Neural cell (in vitro differentiated cells): ENCODE data around the gene CCL15.

Experiments
- EZH2 ChIP-seq: fragments of 200-600, 300-800 bp; shearing (Covaris generic), sonication (generic); IDR thresholded peaks from 2 replicates; pipeline ENCODE4 v1.6.1; 2014; ENCODE audit warnings: antibody characterized with exemption, low read length, borderline replicate concordance, mild to moderate bottlenecking; ENCODE audit not compliant: insufficient read depth, poor library complexity, severe bottlenecking
- RAD21 ChIP-seq: fragments of 450-650 bp; conservative IDR thresholded peaks from 2 replicates; pipeline ENCODE4 v1.6.1; 2014; ENCODE audit warnings: antibody characterized with exemption, mild to moderate bottlenecking, moderate library complexity
- TAF1 ChIP-seq: IDR thresholded peaks from 2 replicates; pipeline ENCODE4 v1.6.1; 2012; ENCODE audit warnings: low read depth
- TF ChIP-seq, protein P1 (sequence below): fragments of 450-650 bp; IDR thresholded peaks from 2 replicates; pipeline ENCODE4 v1.5.1; 2014; ENCODE audit warnings: antibody characterized with exemption, mild to moderate bottlenecking, moderate library complexity; ENCODE audit not compliant: poor library complexity, severe bottlenecking

DNA sequence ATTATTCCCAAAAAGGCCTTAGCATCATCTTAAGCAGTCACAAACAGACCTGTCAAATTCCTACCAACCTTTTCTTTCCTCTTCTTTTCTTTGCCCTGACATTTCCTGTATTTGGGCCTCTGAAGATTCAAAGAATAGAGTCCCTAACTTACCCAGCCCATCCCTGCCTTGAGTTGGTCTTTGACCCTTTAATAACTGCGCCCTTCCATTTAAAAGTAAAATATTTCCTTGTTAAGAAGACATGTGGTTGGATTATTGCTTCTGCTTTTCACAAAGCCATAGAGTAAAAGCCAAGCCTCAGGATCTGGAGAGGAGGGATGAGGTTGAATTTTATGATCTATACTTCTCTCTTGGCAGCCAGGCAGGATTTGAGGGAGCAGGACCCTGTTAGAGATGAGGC lies 29.6 kb upstream of the CCL15 start:
- TF ChIP-seq, protein P1, sequence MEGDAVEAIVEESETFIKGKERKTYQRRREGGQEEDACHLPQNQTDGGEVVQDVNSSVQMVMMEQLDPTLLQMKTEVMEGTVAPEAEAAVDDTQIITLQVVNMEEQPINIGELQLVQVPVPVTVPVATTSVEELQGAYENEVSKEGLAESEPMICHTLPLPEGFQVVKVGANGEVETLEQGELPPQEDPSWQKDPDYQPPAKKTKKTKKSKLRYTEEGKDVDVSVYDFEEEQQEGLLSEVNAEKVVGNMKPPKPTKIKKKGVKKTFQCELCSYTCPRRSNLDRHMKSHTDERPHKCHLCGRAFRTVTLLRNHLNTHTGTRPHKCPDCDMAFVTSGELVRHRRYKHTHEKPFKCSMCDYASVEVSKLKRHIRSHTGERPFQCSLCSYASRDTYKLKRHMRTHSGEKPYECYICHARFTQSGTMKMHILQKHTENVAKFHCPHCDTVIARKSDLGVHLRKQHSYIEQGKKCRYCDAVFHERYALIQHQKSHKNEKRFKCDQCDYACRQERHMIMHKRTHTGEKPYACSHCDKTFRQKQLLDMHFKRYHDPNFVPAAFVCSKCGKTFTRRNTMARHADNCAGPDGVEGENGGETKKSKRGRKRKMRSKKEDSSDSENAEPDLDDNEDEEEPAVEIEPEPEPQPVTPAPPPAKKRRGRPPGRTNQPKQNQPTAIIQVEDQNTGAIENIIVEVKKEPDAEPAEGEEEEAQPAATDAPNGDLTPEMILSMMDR = no peak
- TF ChIP-seq EZH2 (no peak), RAD21 (no peak), TAF1 (no peak)
